Upper lobe of left lung (tissue), 6 donors: Measurements from ENCODE around the gene AMDHD2. TPM values are rescaled to one million over a fixed set of nuclear protein-coding genes. Genes with fewer than 3 reads are reported as not detected.

Experiments used
- ATAC-seq, 2 donors: fragments of 200-7000 bp; cut with Tn5 transposase; one replicate each; pipeline ENCODE4 v1.9.1; 2022; ENCODE audit warnings: mild to moderate bottlenecking in 2 of 2, moderate library complexity in 2 of 2; ENCODE audit not compliant: low FRiP score in 2 of 2
- DNase-seq, 2 donors: peaks; one replicate each; pipeline ENCODE4 v3.0.0-alpha.2; 2019 to 2020
- H3K27ac ChIP-seq, 4 donors: fragments of 200-600 bp; sonication (generic); one replicate each; pipeline ENCODE4 v1.5.1; 2016 to 2019
- H3K27me3 ChIP-seq, 4 donors: fragments of 200-600 bp; sonication (generic); one replicate each; pipeline ENCODE4 v1.5.1; 2017 to 2019
- H3K36me3 ChIP-seq, 4 donors: fragments of 200-600 bp; sonication (generic); one replicate each; pipeline ENCODE4 v1.5.1; 2016 to 2019
- H3K4me1 ChIP-seq, 4 donors: fragments of 200-600 bp; sonication (generic); one replicate each; pipeline ENCODE4 v1.5.1; 2018 to 2019
- H3K4me3 ChIP-seq, 4 donors: fragments of 200-600 bp; sonication (generic); one replicate each; pipeline ENCODE4 v1.5.1; 2017 to 2019; ENCODE audit warnings: mild to moderate bottlenecking in 2 of 4, moderate library complexity in 1 of 4
- H3K9me3 ChIP-seq, 4 donors: fragments of 200-600 bp; sonication (generic); one replicate each; pipeline ENCODE4 v1.5.1; 2018 to 2019
- EP300 ChIP-seq, 4 donors: sonication (generic); formaldehyde crosslinking; IDR thresholded peaks; one replicate each; pipeline ENCODE4 v1.5.1; 2017; ENCODE audit warnings: antibody characterized with exemption in 4 of 4, control low read depth in 2 of 4
- POLR2A ChIP-seq, 4 donors: fragments of 450-650 bp; IDR thresholded peaks; one replicate each; pipeline ENCODE4 v1.5.1; 2016 to 2017; ENCODE audit warnings: antibody characterized with exemption in 4 of 4, mild to moderate bottlenecking in 2 of 4
- POLR2AphosphoS5 ChIP-seq, 2 donors: sonication (generic); formaldehyde crosslinking; IDR thresholded peaks; one replicate each; pipeline ENCODE4 v1.5.1; 2017; ENCODE audit warnings: antibody characterized with exemption in 2 of 2
- WGBS, 2 donors: methylation state at CpG; one replicate each; pipeline ENCODE4 v1.1.5; 2017 to 2018; 5-methylcytosine and 5-hydroxymethylcytosine counted together
- total RNA-seq, 6 donors: library from RNA; depleted of rRNA in 4 of 6; stranded (reverse); fragments of >200 nt in 4 of 6; gene quantifications; one replicate each; pipeline versions ENCODE4 v1.1.0 to v1.2.1, GENCODE V29; 2016 to 2021
- TF ChIP-seq, protein P1 (sequence below), 6 experiments: fragments of 450-650 bp in 4 of 6; fragments of 200-600 bp in 2 of 6; sonication (generic) in 2 of 6; IDR thresholded peaks; one replicate each; pipeline ENCODE4 v1.5.1; 2016 to 2019; ENCODE audit warnings: antibody characterized with exemption in 6 of 6
- donor health status: DM: no; HTN: no; CAD: no; lungs with moderate emphysema.
- donor health status: DM: no; HTN: yes; CAD: no; lungs with severe emphysema.

AMDHD2 gene
- total RNA-seq, 6 donors from 2014 or later: 33.0 to 126 (median 68.4) TPM

GRCh38 chr16:2511996-2512734, 8.0 kb upstream of the AMDHD2 start:
- Histone ChIP-seq H3K27ac (peak overlapping the region in 3 of 4 donors; percentile 98 to 99 (median 99)), H3K4me1 (peaks cover 32 to 59% (median 46%) of the 10 kb centered on the region in 4 donors)
- 93% methylated on average over 17 of the region's 17 CpGs for WGBS, 2 donors

GRCh38 chr16:2512735-2513404, 7.3 kb upstream of the AMDHD2 start:
- H3K4me3 ChIP-seq: peak overlapping the region; percentile 0 to 90 (median 82)
- peak overlapping the region; percentile 98 to 100 (median 99) for H3K27ac ChIP-seq
- H3K4me1 ChIP-seq: peaks cover 39 to 63% (median 53%) of the 10 kb centered on the region in 4 donors
- ATAC-seq (no peak), DNase-seq (peak; percentile 31 to 73)
- TF ChIP-seq POLR2A (IDR thresholded peaks at IDR 0.05) (no peak), POLR2AphosphoS5 (IDR thresholded peaks at IDR 0.05) (no peak), EP300 (IDR thresholded peaks at IDR 0.05) (no peak)
- TF ChIP-seq, protein P1, sequence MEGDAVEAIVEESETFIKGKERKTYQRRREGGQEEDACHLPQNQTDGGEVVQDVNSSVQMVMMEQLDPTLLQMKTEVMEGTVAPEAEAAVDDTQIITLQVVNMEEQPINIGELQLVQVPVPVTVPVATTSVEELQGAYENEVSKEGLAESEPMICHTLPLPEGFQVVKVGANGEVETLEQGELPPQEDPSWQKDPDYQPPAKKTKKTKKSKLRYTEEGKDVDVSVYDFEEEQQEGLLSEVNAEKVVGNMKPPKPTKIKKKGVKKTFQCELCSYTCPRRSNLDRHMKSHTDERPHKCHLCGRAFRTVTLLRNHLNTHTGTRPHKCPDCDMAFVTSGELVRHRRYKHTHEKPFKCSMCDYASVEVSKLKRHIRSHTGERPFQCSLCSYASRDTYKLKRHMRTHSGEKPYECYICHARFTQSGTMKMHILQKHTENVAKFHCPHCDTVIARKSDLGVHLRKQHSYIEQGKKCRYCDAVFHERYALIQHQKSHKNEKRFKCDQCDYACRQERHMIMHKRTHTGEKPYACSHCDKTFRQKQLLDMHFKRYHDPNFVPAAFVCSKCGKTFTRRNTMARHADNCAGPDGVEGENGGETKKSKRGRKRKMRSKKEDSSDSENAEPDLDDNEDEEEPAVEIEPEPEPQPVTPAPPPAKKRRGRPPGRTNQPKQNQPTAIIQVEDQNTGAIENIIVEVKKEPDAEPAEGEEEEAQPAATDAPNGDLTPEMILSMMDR (IDR thresholded peaks at IDR 0.05): no peak
- no peaks in the 10 kb centered on the region for H3K36me3 ChIP-seq
- no peaks in the 10 kb centered on the region for H3K27me3 ChIP-seq
- 47 to 66% methylated on average over 8 to 15 of the region's 15 CpGs for WGBS, 2 donors
- H3K9me3 ChIP-seq: no peaks in the 10 kb centered on the region

More at GRCh38 chr16:2511996-2512734, 8.0 kb upstream of the AMDHD2 start:
- no peak for TF ChIP-seq POLR2A (IDR thresholded peaks at IDR 0.05)
- TF ChIP-seq POLR2AphosphoS5 (IDR thresholded peaks at IDR 0.05): no peak
- no peak for TF ChIP-seq EP300 (IDR thresholded peaks at IDR 0.05)
- TF ChIP-seq, protein P1 (IDR thresholded peaks at IDR 0.05): no peak
- no peaks in the 10 kb centered on the region for H3K36me3 ChIP-seq
- H3K27me3 ChIP-seq: no peaks in the 10 kb centered on the region
- DNase-seq: peak in 1 of 2 donors; percentile 28
- H3K9me3 ChIP-seq: no peaks in the 10 kb centered on the region
- ATAC-seq: no peak
- no peak overlapping the region for H3K4me3 ChIP-seq

DNA sequence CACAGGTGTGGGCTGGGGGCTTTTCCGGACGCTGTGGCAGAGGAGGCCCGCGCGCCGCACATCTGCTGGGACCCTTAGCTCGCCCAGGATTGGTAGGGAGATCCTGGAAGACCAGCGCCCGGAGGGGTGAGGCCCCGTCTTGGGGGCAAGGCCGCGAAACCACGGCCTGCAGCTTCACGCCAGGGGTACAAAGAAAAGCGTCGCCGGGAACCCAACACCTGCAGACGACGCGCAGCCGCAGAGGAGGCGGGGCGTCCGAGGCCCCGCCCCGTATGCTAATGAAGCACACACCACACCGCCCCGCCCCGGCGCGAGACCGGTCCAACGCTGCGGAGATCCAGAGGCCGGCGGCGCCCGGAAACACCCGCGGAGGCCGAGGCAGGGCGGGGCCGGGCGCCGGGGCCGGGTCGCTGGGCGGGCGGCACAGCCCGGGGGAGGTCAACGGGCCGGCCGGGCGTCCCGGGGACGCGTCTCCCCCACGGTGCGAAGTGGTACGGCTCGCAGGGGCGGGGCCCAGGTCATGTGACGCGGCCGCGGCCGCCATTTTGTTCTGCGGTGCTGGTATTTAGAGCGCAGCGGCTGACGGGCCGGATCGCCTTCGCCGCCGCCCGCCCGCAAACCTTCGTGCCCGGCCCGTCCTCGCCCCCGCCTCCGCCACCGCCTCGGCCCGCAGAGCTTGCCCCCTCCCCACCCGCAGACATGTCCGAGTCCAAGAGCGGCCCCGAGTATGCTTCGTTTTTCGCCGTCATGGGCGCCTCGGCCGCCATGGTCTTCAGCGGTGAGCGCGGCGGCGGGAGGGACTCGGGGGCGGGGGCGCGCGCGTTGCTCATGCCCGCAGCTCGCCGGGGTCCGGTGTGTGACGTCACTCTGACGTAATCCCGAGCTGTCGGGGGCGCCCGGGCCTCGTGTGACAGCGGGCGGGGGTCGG, 6.5 kb upstream of the AMDHD2 start, which contains the start of gene ATP6V0C:
ATP6V0C (plus strand) TSS at position 548 of the 928 bp plus-strand sequence; CDS start at position 700, 152 bp downstream.
- H3K4me1 ChIP-seq: peaks cover 47 to 64% (median 57%) of the 10 kb centered on the region in 4 donors
- no peaks in the 10 kb centered on the region for H3K9me3 ChIP-seq
- H3K27me3 ChIP-seq: no peaks in the 10 kb centered on the region
- ATAC-seq (peak; percentile 91 to 92), DNase-seq (peak; percentile 96 to 99)
- peak within 1 kb of the TSS; percentile 77 to 90 (median 82) for H3K4me3 ChIP-seq
- no peaks in the 10 kb centered on the region for H3K36me3 ChIP-seq
- WGBS, 2 donors: 0 to 8% methylated on average over 3 to 28 of the region's 122 CpGs
- H3K27ac ChIP-seq: peak within 1 kb of the TSS; percentile 98 to 100 (median 99)
- TF ChIP-seq POLR2A (IDR thresholded peaks at IDR 0.05) (peak; percentile 65 to 96 (median 92)), EP300 (IDR thresholded peaks at IDR 0.05) (peak in 1 of 4 donors; percentile 48), POLR2AphosphoS5 (IDR thresholded peaks at IDR 0.05) (peak; percentile 93 to 96)
- TF ChIP-seq, protein P1 (IDR thresholded peaks at IDR 0.05): peak in 2 of 6 experiments; percentile 19 to 24

DNA sequence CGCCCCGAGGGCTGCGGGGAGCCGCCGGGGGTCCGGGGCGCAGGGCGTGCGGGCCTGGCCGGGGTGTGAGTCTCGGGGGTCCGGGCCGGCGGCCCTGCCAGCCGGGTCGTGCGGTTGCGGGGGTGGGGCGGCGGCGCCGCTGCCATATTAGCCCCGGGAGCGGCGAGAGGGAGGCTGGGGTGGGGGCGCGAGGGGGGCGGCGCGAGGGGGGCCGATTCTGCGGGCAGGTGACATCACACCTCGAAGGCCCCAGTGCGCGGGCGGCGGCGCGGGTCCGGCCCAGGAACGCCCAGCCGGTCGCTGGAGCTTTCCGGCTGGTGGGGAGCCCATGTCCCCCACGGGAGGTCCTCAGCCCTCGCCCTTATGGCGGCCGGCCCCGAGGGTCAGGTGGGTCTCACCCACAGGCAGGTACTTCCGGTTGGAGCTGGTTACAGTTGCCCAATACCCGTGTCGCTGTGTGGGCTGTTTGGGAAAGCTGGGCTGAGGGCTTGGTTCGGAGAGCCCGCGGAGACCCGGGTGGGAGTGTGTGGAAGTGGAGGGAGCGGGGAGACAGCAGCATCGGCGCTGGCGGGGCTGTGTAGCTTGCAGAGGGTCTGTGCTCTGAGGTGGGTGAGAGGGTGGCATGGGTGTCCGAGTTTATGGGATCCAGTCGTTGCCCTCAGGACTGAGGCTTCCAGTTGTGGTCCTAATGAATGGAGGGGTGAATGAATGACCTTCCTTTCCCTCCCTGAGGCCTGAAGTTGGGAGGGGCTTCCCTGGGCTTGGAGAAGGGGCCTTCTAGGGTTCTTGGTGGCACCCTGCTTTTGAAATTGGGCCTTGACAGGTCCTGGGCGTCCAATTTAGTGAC, 5.6 kb upstream of the AMDHD2 start:
- peaks cover 55 to 73% (median 66%) of the 10 kb centered on the region in 4 donors for H3K4me1 ChIP-seq
- peak overlapping the region; percentile 77 to 90 (median 82) for H3K4me3 ChIP-seq
- no peaks in the 10 kb centered on the region for H3K27me3 ChIP-seq
- TF ChIP-seq POLR2A (IDR thresholded peaks at IDR 0.05): no peak
- peak in 1 of 2 donors; percentile 8 for TF ChIP-seq POLR2AphosphoS5 (IDR thresholded peaks at IDR 0.05)
- WGBS, 2 donors: 2 to 5% methylated on average over 8 to 11 of the region's 63 CpGs
- ATAC-seq (no peak), DNase-seq (peak; percentile 73 to 92)
- H3K9me3 ChIP-seq: no peaks in the 10 kb centered on the region
- H3K27ac ChIP-seq: peak overlapping the region; percentile 98 to 100 (median 99)
- peaks cover 0 to 6% (median 2%) of the 10 kb centered on the region in 4 donors for H3K36me3 ChIP-seq
